HT-29 (cell line): Measurements from ENCODE around the gene ACSF3. TPM values are rescaled to one million over a fixed set of nuclear protein-coding genes. Genes with fewer than 3 reads are reported as not detected.
"Not testable (repeated sequence)": the region's sequence is repeated elsewhere in the genome, so short reads cannot be mapped to it uniquely, and the experiment has no call there.

Experiments used
- DNase-seq: peaks from one replicate; pipeline ENCODE4 v3.0.0-alpha.2; 2015; ENCODE audit warnings: low spot score
- total RNA-seq: library from RNA; depleted of rRNA; stranded (reverse); fragments of >200 nt; shearing (Covaris generic); gene quantifications from 2 replicates; pipeline ENCODE4 v1.2.3, GENCODE V29; 2014

The ACSF3 gene
- total RNA-seq, 1 experiment from 2014 or later = 43.5 TPM

DNA sequence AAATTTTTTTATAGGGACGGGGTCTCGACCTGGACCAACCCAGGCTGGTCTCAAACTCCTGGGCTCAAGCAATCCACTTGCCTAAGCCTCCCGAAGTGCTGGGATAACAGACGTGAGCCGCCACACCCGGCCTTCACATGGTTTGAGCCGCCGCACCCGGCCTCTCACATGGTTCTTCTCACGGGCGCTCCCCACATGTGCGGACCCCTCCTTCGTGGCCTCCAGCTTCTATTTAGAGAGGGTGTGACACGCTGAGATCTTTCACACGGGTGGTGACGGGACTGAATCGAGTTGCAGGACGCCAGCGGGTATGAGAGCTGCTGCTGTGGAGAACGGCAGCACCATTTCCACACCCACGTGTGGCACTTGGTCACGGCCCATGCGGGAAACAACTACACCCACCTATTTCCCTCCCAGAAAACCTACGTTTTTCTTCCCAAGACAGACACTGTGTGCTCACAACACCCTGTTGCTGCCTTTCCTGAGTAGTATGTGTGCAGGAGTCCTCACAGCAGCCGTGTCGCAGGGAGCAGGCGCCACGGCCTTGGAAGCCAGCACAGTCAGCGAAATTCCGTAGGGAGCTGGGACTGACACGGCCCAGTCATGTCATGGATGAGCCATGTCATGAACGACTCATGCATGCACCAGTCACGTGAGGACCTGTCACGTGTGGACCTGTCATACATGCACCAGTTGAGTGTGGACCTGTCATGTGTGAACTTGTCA lies 20.1 kb upstream of the ACSF3 start:
- no peak for DNase-seq

DNA sequence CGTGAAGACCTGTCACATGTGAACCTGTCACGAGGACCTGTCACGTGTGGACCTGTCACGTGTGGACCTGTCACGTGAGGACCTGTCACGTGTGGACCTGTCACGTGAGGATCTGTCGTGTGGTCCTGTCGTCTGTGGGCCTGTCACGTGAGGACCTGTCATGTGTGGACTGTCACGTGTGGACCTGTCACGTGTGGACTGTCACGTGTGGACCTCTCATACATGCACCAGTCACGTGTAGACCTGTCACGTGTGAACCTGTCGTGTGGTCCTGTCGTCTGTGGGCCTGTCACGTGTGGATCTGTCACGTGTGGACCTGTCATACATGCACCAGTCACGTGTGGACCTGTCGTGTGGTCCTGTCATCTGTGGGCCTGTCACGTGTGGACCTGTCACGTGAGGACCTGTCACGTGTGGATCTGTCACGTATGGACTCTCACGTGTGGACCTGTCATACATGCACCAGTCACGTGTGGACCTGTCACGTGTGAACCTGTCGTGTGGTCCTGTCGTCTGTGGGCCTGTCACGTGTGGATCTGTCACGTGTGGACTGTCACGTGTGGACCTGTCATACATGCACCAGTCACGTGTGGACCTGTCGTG lies 19.5 kb upstream of the ACSF3 start:
- not testable (repeated sequence) for DNase-seq

DNA sequence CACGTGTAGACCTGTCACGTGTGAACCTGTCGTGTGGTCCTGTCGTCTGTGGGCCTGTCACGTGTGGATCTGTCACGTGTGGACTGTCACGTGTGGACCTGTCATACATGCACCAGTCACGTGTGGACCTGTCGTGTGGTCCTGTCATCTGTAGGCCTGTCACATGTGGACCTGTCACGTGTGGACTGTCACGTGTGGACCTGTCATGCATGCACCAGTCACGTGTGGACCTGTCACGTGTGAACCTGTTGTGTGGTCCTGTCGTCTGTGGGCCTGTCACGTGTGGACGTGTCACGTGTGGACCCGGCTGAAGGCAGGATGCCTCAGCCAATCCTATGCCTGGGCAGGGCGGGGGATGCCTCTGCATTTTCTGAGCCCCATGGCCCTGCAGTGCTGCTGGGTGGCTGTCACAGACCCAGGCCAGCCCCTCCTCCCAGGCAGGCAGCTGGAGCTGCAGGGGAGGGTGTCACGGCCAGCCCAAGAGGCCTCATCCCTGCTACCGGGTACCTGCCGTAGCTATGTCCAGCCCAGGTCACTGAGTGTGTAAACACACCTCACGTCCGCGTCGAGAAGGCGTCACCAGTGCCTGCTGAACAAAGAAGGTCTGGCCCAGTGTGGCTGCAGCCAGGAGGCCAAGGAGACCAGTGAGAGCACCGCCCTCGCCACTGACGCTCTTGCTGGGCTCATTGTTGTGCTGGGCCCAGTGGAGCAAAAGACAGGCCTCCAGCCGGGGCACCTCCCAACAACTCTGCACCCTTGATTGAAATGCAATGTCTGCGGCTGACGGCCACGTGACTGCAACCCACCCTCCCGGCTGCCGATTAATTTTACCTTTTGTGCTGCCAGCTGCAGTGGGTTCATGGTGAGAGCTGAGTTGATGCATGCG lies 18.6 kb upstream of the ACSF3 start:
- DNase-seq = no peak

GRCh38 chr16:89076159-89076558 lies 17.5 kb upstream of the ACSF3 start:
- DNase-seq = no peak

GRCh38 chr16:89077076-89077475 lies 16.6 kb upstream of the ACSF3 start:
- no peak for DNase-seq

DNA sequence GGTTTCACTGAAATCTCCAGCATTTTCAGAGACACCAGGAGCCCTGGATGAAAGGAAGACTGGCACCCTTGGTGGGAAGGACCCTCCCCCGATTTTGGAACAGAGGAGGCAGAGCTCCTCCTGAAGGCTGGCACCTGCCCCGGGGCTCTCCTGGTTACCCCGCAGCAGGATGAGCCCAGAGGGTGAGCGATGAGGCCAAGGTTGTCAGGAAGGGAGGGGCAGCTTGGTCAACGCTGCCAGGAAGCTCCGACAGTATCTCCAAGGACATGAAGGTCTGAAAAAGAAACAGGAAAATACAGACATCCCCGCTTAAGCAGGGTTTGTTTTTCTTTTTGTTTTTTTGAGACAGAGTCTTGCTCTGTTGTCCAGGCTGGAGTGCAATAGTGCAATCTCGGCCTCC lies 15.5 kb upstream of the ACSF3 start:
- DNase-seq = no peak

- no peak for DNase-seq
Observed at GRCh38 chr16:89079434-89079980, 14.1 kb upstream of the ACSF3 start.

DNA sequence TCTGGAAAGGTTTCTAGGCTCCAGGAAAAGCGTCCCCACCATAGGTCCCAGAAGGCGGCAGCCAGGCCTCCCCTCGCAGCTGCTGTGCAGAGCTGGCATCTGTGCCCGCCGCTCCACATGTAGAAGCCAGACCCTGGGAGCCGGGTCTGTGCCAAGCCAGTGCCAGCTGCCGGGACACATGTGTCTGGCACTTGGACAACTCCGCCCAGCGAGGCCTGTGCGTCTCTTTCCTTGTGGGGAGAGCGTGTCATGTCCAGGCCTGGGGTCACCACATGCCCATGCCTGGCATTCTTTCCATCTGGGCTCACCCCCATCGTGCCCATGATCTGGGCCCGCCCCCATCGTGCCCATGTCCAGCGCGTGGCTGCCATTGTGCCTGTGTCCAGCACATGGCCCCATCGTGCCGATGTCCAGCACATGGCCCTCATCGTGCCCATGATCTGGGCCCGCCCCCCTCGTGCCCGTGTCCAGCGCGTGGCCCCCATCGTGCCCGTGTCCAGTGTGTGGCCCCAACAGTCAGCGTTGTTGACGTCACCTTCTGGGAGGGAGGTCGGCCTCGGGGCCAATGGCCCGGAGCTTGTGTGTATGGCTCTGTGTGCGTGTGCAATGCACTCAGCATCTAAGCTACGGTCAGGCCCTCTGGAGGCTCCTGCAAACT lies 13.3 kb upstream of the ACSF3 start:
- no peak for DNase-seq

GRCh38 chr16:89081556-89081955 lies 12.1 kb upstream of the ACSF3 start:
- no peak for DNase-seq

DNA sequence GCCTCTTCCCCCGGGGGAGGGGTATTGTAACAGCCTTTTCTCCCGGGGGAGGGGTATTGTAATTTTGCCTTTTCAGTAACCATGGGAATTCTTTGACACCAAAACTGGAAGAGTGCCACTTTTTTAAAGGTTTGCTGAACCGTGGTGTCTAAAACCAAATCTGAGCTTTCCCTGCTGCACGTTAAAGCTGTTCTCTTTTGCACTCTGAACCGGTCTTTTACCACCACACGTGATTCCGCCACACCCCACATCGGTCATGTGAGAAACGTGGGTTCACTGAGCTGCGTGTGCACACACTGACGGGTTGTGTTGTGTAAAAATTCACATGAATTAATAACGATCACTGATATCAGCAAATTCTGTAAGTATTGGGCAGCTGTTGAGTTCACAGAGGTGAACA lies 9.2 kb upstream of the ACSF3 start:
- DNase-seq = no peak

GRCh38 chr16:89084814-89085612 lies 8.6 kb upstream of the ACSF3 start:
- DNase-seq = no peak

- no peak for DNase-seq
Observed at GRCh38 chr16:89085755-89086154, 7.9 kb upstream of the ACSF3 start.

GRCh38 chr16:89087922-89088497 lies 5.6 kb upstream of the ACSF3 start:
- no peak for DNase-seq

- DNase-seq = no peak
Observed at GRCh38 chr16:89089120-89089519, 4.5 kb upstream of the ACSF3 start.

DNA sequence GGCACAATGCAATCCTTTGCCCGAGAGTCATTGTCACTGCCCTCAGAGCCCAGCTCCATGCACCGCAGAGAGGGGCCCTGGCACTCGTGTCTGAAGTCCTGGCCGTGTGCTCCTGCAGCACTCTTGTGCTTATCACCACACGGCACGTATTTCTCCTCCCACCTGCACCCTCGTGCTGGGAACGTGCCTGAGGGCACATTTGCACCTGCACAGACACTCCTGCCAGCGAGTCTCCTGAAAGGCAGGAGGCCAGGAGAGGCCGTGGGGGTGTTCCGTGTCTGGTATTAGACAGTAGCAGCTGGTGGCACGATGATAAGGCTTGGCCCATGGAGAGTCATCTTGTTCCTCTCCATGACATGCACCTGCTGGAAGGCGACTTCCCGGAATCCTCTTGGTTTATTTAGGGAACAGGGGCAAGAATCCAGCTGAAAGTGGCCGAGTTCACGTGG lies 3.4 kb upstream of the ACSF3 start:
- no peak for DNase-seq

- no peak for DNase-seq
Observed at GRCh38 chr16:89090669-89091426, 2.8 kb upstream of the ACSF3 start.

DNA sequence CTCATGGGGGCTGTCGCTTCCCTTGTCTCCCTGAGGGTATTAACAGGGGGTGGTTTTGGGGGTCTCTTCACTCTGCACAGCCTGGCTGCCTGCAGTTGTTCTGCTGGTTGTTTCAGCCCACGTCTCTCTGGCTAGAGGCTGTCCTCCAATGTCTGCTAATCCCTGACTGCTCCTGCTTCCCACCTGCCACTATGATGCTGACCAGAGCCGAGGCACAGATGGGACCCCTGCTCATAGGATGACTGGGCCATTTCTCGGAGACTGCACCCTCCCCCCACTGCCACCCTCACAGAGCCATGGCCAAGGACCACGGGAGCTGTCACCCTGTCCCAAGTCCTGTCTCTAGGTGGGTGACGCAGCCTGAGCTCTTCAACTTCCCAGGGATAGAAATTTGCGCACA lies 1.6 kb upstream of the ACSF3 start:
- no peak for DNase-seq

- DNase-seq = not testable (repeated sequence)
Observed at GRCh38 chr16:89093252-89093601, 425 bp upstream of the ACSF3 start.

DNA sequence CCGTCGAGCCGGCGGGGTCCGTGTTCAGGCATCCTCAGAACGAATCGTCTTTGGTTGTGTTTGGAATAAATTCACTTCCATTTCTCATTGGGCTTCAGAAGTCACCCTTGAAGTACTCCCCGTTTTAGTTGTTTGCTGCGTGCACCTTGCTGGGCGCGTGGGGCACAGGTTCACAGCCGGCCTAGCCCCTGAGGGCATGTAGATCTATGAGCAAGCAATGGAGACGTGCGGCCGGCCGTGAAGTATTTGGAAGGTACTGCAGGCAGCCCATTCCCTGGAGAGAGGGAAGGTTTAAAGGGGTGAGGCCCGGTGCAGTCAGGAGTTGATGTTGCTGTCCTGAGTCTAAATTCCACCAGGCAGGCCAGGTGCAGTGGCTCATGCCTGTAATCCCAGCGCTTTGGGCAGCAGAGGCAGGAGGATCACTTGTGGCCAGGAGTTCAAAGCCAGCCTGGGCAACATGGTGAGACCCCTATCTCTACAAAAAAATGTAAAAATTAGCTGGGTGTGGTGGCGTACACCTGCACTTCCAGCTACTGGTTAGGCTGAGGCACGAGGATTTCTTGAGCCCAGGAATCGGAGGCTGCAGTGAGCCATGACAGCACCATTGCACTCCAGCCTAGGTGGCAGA lies 714 bp downstream of the ACSF3 start:
- DNase-seq = no peak
